Smooth muscle cell (in vitro differentiated cells): ENCODE results near the gene NAA60. TPM values are rescaled to one million over a fixed set of nuclear protein-coding genes. Genes with fewer than 3 reads are reported as not detected.

Source experiments
- DNase-seq: peaks from one replicate; lab custom pipeline; 2025; ENCODE audit not compliant: unreplicated experiment; lab: John Stamatoyannopoulos, UW
- H2AFZ ChIP-seq: fragments of 200-600 bp; sonication (generic); 2 replicates; pipeline ENCODE4 v1.6.0; 2016; ENCODE audit warnings: antibody characterized with exemption, low read depth, mild to moderate bottlenecking
- H3F3A ChIP-seq: fragments of 200-600 bp; sonication (generic); 2 replicates; pipeline ENCODE4 v1.6.0; 2017; ENCODE audit warnings: antibody characterized with exemption, low read depth
- H3K27ac ChIP-seq: fragments of 200-600 bp; sonication (generic); 2 replicates; pipeline ENCODE4 v1.5.1; 2016; ENCODE audit warnings: low read depth, mild to moderate bottlenecking
- H3K27me3 ChIP-seq: fragments of 200-600 bp; sonication (generic); 2 replicates; pipeline ENCODE4 v1.6.1; 2016; ENCODE audit warnings: low read depth, mild to moderate bottlenecking
- H3K36me3 ChIP-seq: fragments of 200-600 bp; sonication (generic); 2 replicates; pipeline ENCODE4 v1.5.1; 2016; ENCODE audit warnings: low read depth
- H3K4me1 ChIP-seq: fragments of 200-600 bp; sonication (generic); 2 replicates; pipeline ENCODE4 v1.5.1; 2016; ENCODE audit warnings: low read depth
- H3K4me2 ChIP-seq: fragments of 200-600 bp; sonication (generic); 2 replicates; pipeline ENCODE4 v1.6.0; 2016; ENCODE audit warnings: mild to moderate bottlenecking
- H3K4me3 ChIP-seq: fragments of 200-600 bp; sonication (generic); 2 replicates; pipeline ENCODE4 v1.5.1; 2016; ENCODE audit warnings: mild to moderate bottlenecking
- H3K79me2 ChIP-seq: fragments of 200-600 bp; sonication (generic); 2 replicates; pipeline ENCODE4 v1.6.0; 2016; ENCODE audit warnings: low read depth, mild to moderate bottlenecking
- H3K9ac ChIP-seq: fragments of 200-600 bp; sonication (generic); 2 replicates; pipeline ENCODE4 v1.6.0; 2016; ENCODE audit warnings: low read depth
- H3K9me3 ChIP-seq: fragments of 200-600 bp; sonication (generic); replicated peaks from 2 replicates; pipeline ENCODE4 v1.5.1; 2016; ENCODE audit warnings: low read depth
- H4K20me1 ChIP-seq: fragments of 200-600 bp; sonication (generic); 2 replicates; pipeline ENCODE4 v1.6.0; 2016; ENCODE audit warnings: low read depth
- WGBS: methylation state at CpG from one replicate; pipeline ENCODE4 v1.1.7; 2016; ENCODE audit warnings: low lambda C conversion rate; 5-methylcytosine and 5-hydroxymethylcytosine counted together
- polyA plus RNA-seq: library from polyadenylated mRNA; unstranded; fragments of >200 nt; fragmentation: Nextera tagmentation; extraction: Ambion mirVana; gene quantifications from 2 replicates; pipeline ENCODE4 v1.2.1, GENCODE V29; 2016
- total RNA-seq: library from RNA; depleted of rRNA; stranded (reverse); fragments of >200 nt; gene quantifications from 2 replicates; pipeline ENCODE4 v1.2.3, GENCODE V29; 2014
- TF ChIP-seq, protein P1 (sequence below): fragments of 200-600 bp; sonication (generic); IDR thresholded peaks from 2 replicates; pipeline ENCODE4 v1.5.1; 2017; ENCODE audit warnings: borderline replicate concordance, mild to moderate bottlenecking, antibody characterized with exemption; ENCODE audit not compliant: insufficient read depth, poor library complexity, severe bottlenecking

The NAA60 gene
- total and polyA plus RNA-seq, 2 experiments from 2014 or later = 42.6 to 54.1 TPM

DNA sequence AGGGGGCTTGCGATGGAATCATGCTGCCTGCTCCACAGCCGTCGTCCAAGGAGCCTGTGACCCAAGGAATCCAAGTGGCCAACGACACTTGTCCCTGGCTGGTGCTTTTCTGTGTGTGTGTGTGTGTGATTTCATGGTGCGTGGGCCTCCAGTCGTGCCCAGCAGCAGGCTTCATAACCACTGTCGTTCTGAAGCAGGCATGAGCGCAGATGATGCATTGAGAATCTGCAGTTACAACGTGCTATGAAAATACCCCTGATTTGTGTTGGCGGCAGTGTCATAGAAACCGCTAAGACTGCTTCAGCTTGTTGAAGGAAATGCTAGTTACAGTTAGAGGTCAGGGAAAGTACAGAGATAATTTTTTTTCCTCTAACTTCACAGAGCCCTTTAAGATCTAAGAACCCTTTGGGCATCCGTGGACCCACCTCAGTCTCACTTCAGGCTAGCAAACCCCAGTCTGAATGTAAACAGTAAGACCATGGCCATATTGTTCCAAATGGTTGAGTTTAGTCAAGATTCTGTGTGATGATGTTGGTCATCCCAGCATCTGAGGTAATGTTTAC lies 36.3 kb downstream of the NAA60 start:
- TF ChIP-seq, protein P1, sequence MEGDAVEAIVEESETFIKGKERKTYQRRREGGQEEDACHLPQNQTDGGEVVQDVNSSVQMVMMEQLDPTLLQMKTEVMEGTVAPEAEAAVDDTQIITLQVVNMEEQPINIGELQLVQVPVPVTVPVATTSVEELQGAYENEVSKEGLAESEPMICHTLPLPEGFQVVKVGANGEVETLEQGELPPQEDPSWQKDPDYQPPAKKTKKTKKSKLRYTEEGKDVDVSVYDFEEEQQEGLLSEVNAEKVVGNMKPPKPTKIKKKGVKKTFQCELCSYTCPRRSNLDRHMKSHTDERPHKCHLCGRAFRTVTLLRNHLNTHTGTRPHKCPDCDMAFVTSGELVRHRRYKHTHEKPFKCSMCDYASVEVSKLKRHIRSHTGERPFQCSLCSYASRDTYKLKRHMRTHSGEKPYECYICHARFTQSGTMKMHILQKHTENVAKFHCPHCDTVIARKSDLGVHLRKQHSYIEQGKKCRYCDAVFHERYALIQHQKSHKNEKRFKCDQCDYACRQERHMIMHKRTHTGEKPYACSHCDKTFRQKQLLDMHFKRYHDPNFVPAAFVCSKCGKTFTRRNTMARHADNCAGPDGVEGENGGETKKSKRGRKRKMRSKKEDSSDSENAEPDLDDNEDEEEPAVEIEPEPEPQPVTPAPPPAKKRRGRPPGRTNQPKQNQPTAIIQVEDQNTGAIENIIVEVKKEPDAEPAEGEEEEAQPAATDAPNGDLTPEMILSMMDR = no peak

GRCh38 chr16:3480901-3481695 lies 37.6 kb downstream of the NAA60 start:
- no peak overlapping the region for H3K9ac ChIP-seq
- no peak overlapping the region for H3K27ac ChIP-seq
- no peak overlapping the region for H3K4me2 ChIP-seq
- peaks cover 68% of the 10 kb centered on the region for H4K20me1 ChIP-seq
- no peak overlapping the region for H3K4me3 ChIP-seq
- H3K36me3 ChIP-seq = no peaks in the 10 kb centered on the region
- H3F3A ChIP-seq = no peaks in the 10 kb centered on the region
- DNase-seq = no peak
- H3K9me3 ChIP-seq = no peaks in the 10 kb centered on the region
- H3K4me1 ChIP-seq = no peaks in the 10 kb centered on the region
- 81% methylated on average over 17 of the region's 18 CpGs for WGBS
- no peaks in the 10 kb centered on the region for H3K27me3 ChIP-seq
- TF ChIP-seq, protein P1 = no peak
- peaks cover 33% of the 10 kb centered on the region for H3K79me2 ChIP-seq
- no peak overlapping the region for H2AFZ ChIP-seq

More for the DNA sequence above, 36.3 kb downstream of the NAA60 start:
- no peak for DNase-seq
- Histone ChIP-seq H3K4me2 (no peak overlapping the region), H3K36me3 (no peaks in the 10 kb centered on the region), H3K9ac (no peak overlapping the region), H3K4me1 (no peaks in the 10 kb centered on the region), H3K4me3 (no peak overlapping the region), H3K79me2 (peaks cover 47% of the 10 kb centered on the region), H2AFZ (no peak overlapping the region), H3K27me3 (no peaks in the 10 kb centered on the region), H4K20me1 (peaks cover 74% of the 10 kb centered on the region), H3F3A (no peaks in the 10 kb centered on the region), H3K27ac (no peak overlapping the region), H3K9me3 (no peaks in the 10 kb centered on the region)
- 97% methylated on average over 12 of the region's 12 CpGs for WGBS

DNA sequence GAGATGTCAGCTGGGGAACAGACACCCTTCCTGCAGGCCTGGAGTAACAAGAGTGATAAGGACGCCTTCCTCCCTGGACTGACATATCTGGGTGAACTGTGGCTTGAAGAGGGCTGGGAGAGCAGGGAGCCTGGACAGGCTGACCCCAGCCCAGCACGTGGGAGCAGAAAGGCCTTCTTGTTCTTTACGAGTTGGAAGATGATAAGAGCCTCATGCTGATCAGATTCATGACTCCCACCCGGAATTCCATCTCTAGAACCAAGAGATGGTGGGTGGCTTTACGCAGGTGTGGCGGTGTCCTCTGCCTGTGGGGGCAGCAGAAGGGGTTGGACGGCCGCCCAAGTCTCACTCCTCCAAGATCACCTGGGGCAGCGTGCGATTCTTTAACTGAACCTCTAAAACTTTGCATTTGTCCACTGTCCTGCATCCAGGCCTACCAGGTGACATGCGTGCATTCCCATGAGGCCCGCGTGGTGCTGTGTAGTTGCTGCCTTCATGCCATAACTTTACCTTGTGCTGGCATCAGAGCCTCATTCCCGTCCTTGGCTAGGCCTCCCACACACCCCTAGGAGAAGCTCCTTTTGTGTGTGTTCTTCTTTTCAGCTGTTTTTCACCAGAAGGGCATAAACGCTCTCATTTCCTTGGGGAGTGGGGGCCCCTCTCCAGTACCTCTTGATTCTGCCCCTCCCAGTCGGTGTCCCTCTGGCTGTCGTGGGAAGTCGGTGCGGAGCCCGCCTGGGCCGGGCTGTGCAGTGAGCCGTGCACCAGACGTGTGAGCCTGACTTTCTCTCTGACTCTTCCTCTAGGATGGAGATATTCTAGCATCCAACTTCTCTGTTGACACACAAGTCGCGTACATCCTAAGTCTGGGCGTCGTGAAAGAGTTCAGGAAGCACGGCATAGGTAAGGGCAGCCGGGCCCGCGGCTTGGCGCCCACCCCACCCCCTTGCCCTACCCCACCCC lies 38.5 kb downstream of the NAA60 start:
- peaks cover 24% of the 10 kb centered on the region for H3K79me2 ChIP-seq

More for the DNA sequence above, 38.5 kb downstream of the NAA60 start:
- H3K9me3 ChIP-seq = no peaks in the 10 kb centered on the region
- H3K4me1 ChIP-seq = no peaks in the 10 kb centered on the region
- H3K27me3 ChIP-seq = no peaks in the 10 kb centered on the region
- no peaks in the 10 kb centered on the region for H3K36me3 ChIP-seq
- no peak overlapping the region for H2AFZ ChIP-seq
- no peak for DNase-seq
- H3K4me2 ChIP-seq = no peak overlapping the region
- H3F3A ChIP-seq = no peaks in the 10 kb centered on the region
- no peak overlapping the region for H3K9ac ChIP-seq
- TF ChIP-seq, protein P1 = no peak
- no peak overlapping the region for H3K4me3 ChIP-seq
- peaks cover 59% of the 10 kb centered on the region for H4K20me1 ChIP-seq
- H3K27ac ChIP-seq = no peak overlapping the region
- WGBS = 90% methylated on average over 32 of the region's 32 CpGs
